AG09319 (cell line): ENCODE results near the gene DIAPH1.

Source experiments
- DNase-seq: peaks from one replicate; pipeline ENCODE4 v3.0.0-alpha.2; 2010; ENCODE audit warnings: low read depth; ENCODE audit errors: extremely low read depth
- CTCF ChIP-seq: IDR thresholded peaks from 2 replicates; pipeline ENCODE4 v1.5.1; 2011; ENCODE audit warnings: low read depth, mild to moderate bottlenecking, inconsistent platforms, low read length, moderate library complexity

DIAPH1 gene

GRCh38 chr5:141598391-141599345, 20.1 kb downstream of the DIAPH1 start:
- no peak for DNase-seq
- TF ChIP-seq CTCF = no peak

- no peak for DNase-seq
- TF ChIP-seq CTCF = no peak
Measured at GRCh38 chr5:141597814-141598213, 21.0 kb downstream of the DIAPH1 start.

GRCh38 chr5:141597394-141597793, 21.4 kb downstream of the DIAPH1 start:
- TF ChIP-seq CTCF = no peak

GRCh38 chr5:141596867-141597266, 21.9 kb downstream of the DIAPH1 start:
- DNase-seq = no peak
- TF ChIP-seq CTCF = no peak

More at GRCh38 chr5:141597394-141597793, 21.4 kb downstream of the DIAPH1 start:
- no peak for DNase-seq

GRCh38 chr5:141590127-141590526, 28.7 kb downstream of the DIAPH1 start:
- TF ChIP-seq CTCF = no peak
- no peak for DNase-seq

GRCh38 chr5:141586246-141586645, 32.6 kb downstream of the DIAPH1 start:
- DNase-seq = no peak

More at GRCh38 chr5:141586246-141586645, 32.6 kb downstream of the DIAPH1 start:
- TF ChIP-seq CTCF = no peak
